PC-3 (cell line): ENCODE results near the gene USP40. TPM values are rescaled to one million over a fixed set of nuclear protein-coding genes. Genes with fewer than 3 reads are reported as not detected.

Experiments used
- ATAC-seq: fragments of 200-7000 bp; cut with Tn5 transposase; 2 replicates; pipeline ENCODE4 v1.9.1; 2020; ENCODE audit warnings: mild to moderate bottlenecking, moderate library complexity
- BruUV-seq: library from RNA; stranded (reverse); fragments of 400-500 nt; replicated peaks from 2 replicates; lab custom pipeline; 2021; lab: Mats Ljungman, UMichigan
- CTCF ChIA-PET: fragments of 300-600 bp; sonication (Branson Sonifier 250); formaldehyde crosslinking; loops from one replicate; lab custom pipeline; 2022; ENCODE audit warnings: antibody characterized with exemption; lab: Charles Lee
- POLR2A ChIA-PET: fragments of 300-600 bp; sonication (Branson Sonifier 250); formaldehyde crosslinking; loops from one replicate; lab custom pipeline; 2022; ENCODE audit warnings: antibody characterized with exemption; ENCODE audit not compliant: unreplicated experiment; lab: Charles Lee
- DNase-seq: peaks from one replicate; pipeline ENCODE4 v3.0.0-alpha.2; 2015
- H2AFZ ChIP-seq: fragments of 300-600 bp; sonication (generic); 2 replicates; pipeline ENCODE4 v1.6.0; 2016; ENCODE audit warnings: antibody characterized with exemption, low read length
- H3F3A ChIP-seq: fragments of 300-600 bp; sonication (generic); one replicate; pipeline ENCODE4 v1.6.0; 2017; ENCODE audit warnings: antibody characterized with exemption, low read length, control low read depth, mild to moderate bottlenecking; ENCODE audit not compliant: unreplicated experiment
- H3K27ac ChIP-seq: fragments of 300-600 bp; sonication (generic); 2 replicates; pipeline ENCODE4 v1.5.1; 2016; ENCODE audit warnings: mild to moderate bottlenecking, low read length
- H3K27me3 ChIP-seq: fragments of 300-600 bp; sonication (generic); 2 replicates; pipeline ENCODE4 v1.6.1; 2016; ENCODE audit warnings: low read length, mixed read lengths
- H3K36me3 ChIP-seq: fragments of 300-600 bp; sonication (generic); 2 replicates; pipeline ENCODE4 v1.6.1; 2016; ENCODE audit warnings: low read depth, mixed run types, low read length, mixed read lengths
- H3K4me1 ChIP-seq: fragments of 300-600 bp; sonication (generic); 2 replicates; pipeline ENCODE4 v1.5.1; 2016; ENCODE audit warnings: low read length; ENCODE audit not compliant: insufficient read depth
- H3K4me2 ChIP-seq: fragments of 300-600 bp; sonication (generic); 2 replicates; pipeline ENCODE4 v1.6.0; 2016; ENCODE audit warnings: low read length
- H3K4me3 ChIP-seq: fragments of 300-600 bp; sonication (generic); 2 replicates; pipeline ENCODE4 v1.5.1; 2016; ENCODE audit warnings: mild to moderate bottlenecking, low read length, mixed read lengths
- H3K79me2 ChIP-seq: fragments of 300-600 bp; sonication (generic); 2 replicates; pipeline ENCODE4 v1.6.1; 2017; ENCODE audit warnings: low read length, mixed read lengths
- H3K9ac ChIP-seq: fragments of 300-600 bp; sonication (generic); 2 replicates; pipeline ENCODE4 v1.6.0; 2016; ENCODE audit warnings: mild to moderate bottlenecking, low read length
- H3K9me2 ChIP-seq: fragments of 300-600 bp; sonication (generic); replicated peaks from 2 replicates; pipeline ENCODE4 v1.6.1; 2016; ENCODE audit warnings: mixed run types, low read length, mixed read lengths
- H3K9me3 ChIP-seq: fragments of 300-600 bp; sonication (generic); 2 replicates; pipeline ENCODE4 v1.6.1; 2016; ENCODE audit warnings: low read length, mixed read lengths
- H4K20me1 ChIP-seq: fragments of 300-600 bp; sonication (generic); 2 replicates; pipeline ENCODE4 v1.6.1; 2016; ENCODE audit warnings: low read length, mixed read lengths
- EZH2 ChIP-seq: fragments of 300-600 bp; sonication (generic); IDR thresholded peaks from one replicate; pipeline ENCODE4 v1.6.1; 2017; ENCODE audit warnings: antibody characterized with exemption, mild to moderate bottlenecking, low read length; ENCODE audit not compliant: unreplicated experiment
- EZH2phosphoT487 ChIP-seq: fragments of 300-600 bp; sonication (generic); IDR thresholded peaks from 2 replicates; pipeline ENCODE4 v1.6.1; 2018; ENCODE audit warnings: mild to moderate bottlenecking, antibody characterized with exemption, low read length, borderline replicate concordance
- intact Hi-C: fragments of 100-400 bp; cut with micrococcal nuclease; formaldehyde crosslinking; loops from 2 replicates; pipeline ENCODE4 v1.9.0; 2023
- total RNA-seq: library from RNA; depleted of rRNA; stranded (reverse); fragments of >200 nt; gene quantifications from 2 replicates; pipeline ENCODE4 v1.2.3, GENCODE V29; 2014
- TF ChIP-seq, protein P1 (sequence below): fragments of 300-600 bp; sonication (generic); conservative IDR thresholded peaks from 2 replicates; pipeline ENCODE4 v1.5.1; 2017; ENCODE audit warnings: antibody characterized with exemption, low read depth, mild to moderate bottlenecking, low read length

Gene USP40
- total RNA-seq, 1 experiment from 2014 or later = 32.1 TPM

DNA sequence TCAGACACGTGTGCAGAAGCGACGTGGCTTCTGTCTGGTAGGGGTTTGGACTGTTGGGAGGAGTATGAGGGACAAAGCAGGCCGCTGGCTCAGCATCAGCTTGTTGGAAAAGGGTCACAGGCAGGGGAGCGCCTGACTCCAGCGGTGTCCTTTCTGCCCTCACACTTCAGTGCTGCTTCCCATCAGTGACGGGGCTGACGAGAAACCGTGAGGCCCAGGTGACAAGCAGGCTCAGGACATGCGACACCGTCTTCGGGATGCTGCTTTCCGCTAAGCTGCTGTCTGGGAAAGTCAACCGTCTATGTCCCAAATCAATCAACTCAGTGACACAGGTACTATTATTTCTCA lies 90.5 kb downstream of the USP40 start:
- Histone ChIP-seq H3K79me2 (no peaks in the 10 kb centered on the region), H3K27ac (no peak overlapping the region), H3K4me3 (no peak overlapping the region), H3K4me1 (peaks cover 26% of the 10 kb centered on the region), H3F3A (no peaks in the 10 kb centered on the region), H3K9me3 (no peaks in the 10 kb centered on the region), H3K27me3 (no peaks in the 10 kb centered on the region), H4K20me1 (no peaks in the 10 kb centered on the region), H3K36me3 (no peaks in the 10 kb centered on the region; the same call in 1 of the 2 replicates), H3K9me2 (no peaks in the 10 kb centered on the region), H3K9ac (no peak overlapping the region), H2AFZ (no peak overlapping the region), H3K4me2 (no peak overlapping the region)
- CTCF ChIA-PET = no interaction called here
- DNase-seq = no peak
- TF ChIP-seq, protein P1, sequence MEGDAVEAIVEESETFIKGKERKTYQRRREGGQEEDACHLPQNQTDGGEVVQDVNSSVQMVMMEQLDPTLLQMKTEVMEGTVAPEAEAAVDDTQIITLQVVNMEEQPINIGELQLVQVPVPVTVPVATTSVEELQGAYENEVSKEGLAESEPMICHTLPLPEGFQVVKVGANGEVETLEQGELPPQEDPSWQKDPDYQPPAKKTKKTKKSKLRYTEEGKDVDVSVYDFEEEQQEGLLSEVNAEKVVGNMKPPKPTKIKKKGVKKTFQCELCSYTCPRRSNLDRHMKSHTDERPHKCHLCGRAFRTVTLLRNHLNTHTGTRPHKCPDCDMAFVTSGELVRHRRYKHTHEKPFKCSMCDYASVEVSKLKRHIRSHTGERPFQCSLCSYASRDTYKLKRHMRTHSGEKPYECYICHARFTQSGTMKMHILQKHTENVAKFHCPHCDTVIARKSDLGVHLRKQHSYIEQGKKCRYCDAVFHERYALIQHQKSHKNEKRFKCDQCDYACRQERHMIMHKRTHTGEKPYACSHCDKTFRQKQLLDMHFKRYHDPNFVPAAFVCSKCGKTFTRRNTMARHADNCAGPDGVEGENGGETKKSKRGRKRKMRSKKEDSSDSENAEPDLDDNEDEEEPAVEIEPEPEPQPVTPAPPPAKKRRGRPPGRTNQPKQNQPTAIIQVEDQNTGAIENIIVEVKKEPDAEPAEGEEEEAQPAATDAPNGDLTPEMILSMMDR = no peak
- TF ChIP-seq EZH2phosphoT487 = no peak
- TF ChIP-seq EZH2 = no peak
- ATAC-seq = no peak
- intact Hi-C loops = no loop called here
- BruUV-seq = no TSS peak
- POLR2A ChIA-PET = no interaction called here

GRCh38 chr2:233474308-233475160 lies 92.0 kb downstream of the USP40 start:
- H3K9me3 ChIP-seq = no peaks in the 10 kb centered on the region
- intact Hi-C loops = no loop called here
- TF ChIP-seq EZH2 = no peak
- TF ChIP-seq, protein P1 = no peak
- H3K79me2 ChIP-seq = no peaks in the 10 kb centered on the region
- H4K20me1 ChIP-seq = no peaks in the 10 kb centered on the region
- no peaks in the 10 kb centered on the region for H3K9me2 ChIP-seq
- no peaks in the 10 kb centered on the region for H3K27me3 ChIP-seq
- BruUV-seq = no TSS peak
- ATAC-seq (no peak), DNase-seq (no peak)
- ChIA-PET POLR2A (no interaction called here), CTCF (no interaction called here)
- H3K36me3 ChIP-seq = peaks cover 4% of the 10 kb centered on the region; the same call in 1 of the 2 replicates
- peaks cover 14% of the 10 kb centered on the region for H3K4me1 ChIP-seq
- no peak overlapping the region for H2AFZ ChIP-seq
- no peak overlapping the region for H3K4me2 ChIP-seq
- no peak overlapping the region for H3K27ac ChIP-seq
- no peaks in the 10 kb centered on the region for H3F3A ChIP-seq
- no peak overlapping the region for H3K4me3 ChIP-seq
- H3K9ac ChIP-seq = no peak overlapping the region

GRCh38 chr2:233473878-233474277 lies 92.7 kb downstream of the USP40 start:
- ChIA-PET CTCF (no interaction called here), POLR2A (no interaction called here)
- intact Hi-C loops = no loop called here
- no peak for ATAC-seq
- H3K9me2 ChIP-seq = no peaks in the 10 kb centered on the region
- H3K9me3 ChIP-seq = no peaks in the 10 kb centered on the region
- H3K4me3 ChIP-seq = no peak overlapping the region
- DNase-seq = no peak
- H3F3A ChIP-seq = no peaks in the 10 kb centered on the region
- no peak overlapping the region for H3K9ac ChIP-seq
- H3K4me1 ChIP-seq = peaks cover 12% of the 10 kb centered on the region
- no peaks in the 10 kb centered on the region for H3K79me2 ChIP-seq
- no peak overlapping the region for H3K27ac ChIP-seq
- TF ChIP-seq EZH2 (no peak), EZH2phosphoT487 (no peak)
- TF ChIP-seq, protein P1 = no peak
- H4K20me1 ChIP-seq = no peaks in the 10 kb centered on the region
- peaks cover 10% of the 10 kb centered on the region for H3K36me3 ChIP-seq
- H2AFZ ChIP-seq = no peak overlapping the region
- H3K27me3 ChIP-seq = no peaks in the 10 kb centered on the region
- H3K4me2 ChIP-seq = no peak overlapping the region
- BruUV-seq = no TSS peak
